HepG2 (cell line): ENCODE measurements around the gene RSAD1. TPM values are rescaled to one million over a fixed set of nuclear protein-coding genes. Genes with fewer than 3 reads are reported as not detected.

Source experiments
- ISL2 ChIP-seq: sonication (generic); formaldehyde crosslinking; IDR thresholded peaks from 2 replicates; pipeline ENCODE4 v1.5.0; 2020; ENCODE audit warnings: missing genetic modification reagents
- KAT8 ChIP-seq: IDR thresholded peaks from 2 replicates; pipeline ENCODE4 v1.6.1; 2016; ENCODE audit warnings: missing genetic modification reagents, missing compliant biosample characterization
- MTA1 ChIP-seq: sonication (generic); formaldehyde crosslinking; IDR thresholded peaks from 2 replicates; pipeline ENCODE4 v1.4.0; 2020; ENCODE audit warnings: missing genetic modification reagents, mild to moderate bottlenecking, borderline replicate concordance
- SNRNP70 ChIP-seq: fragments of 200-400 bp; formaldehyde crosslinking; IDR thresholded peaks from 2 replicates; pipeline ENCODE4 v1.6.1; 2017; ENCODE audit warnings: mild to moderate bottlenecking, low read depth, low read length, moderate library complexity
- SRY ChIP-seq: sonication (generic); formaldehyde crosslinking; IDR thresholded peaks from 2 replicates; pipeline ENCODE4 v1.8.0; 2022; ENCODE audit warnings: mild to moderate bottlenecking, missing genetic modification reagents
- ZKSCAN8 ChIP-seq: IDR thresholded peaks from 2 replicates; pipeline ENCODE4 v1.6.1; 2016; ENCODE audit warnings: borderline replicate concordance, missing genetic modification reagents, missing compliant biosample characterization
- ZNF451 ChIP-seq: sonication (generic); formaldehyde crosslinking; IDR thresholded peaks from 2 replicates; pipeline ENCODE4 v1.5.0; 2020; ENCODE audit warnings: mild to moderate bottlenecking, missing genetic modification reagents
- ZNF556 ChIP-seq: sonication (generic); formaldehyde crosslinking; IDR thresholded peaks from 2 replicates; pipeline ENCODE4 v1.4.0; 2020; ENCODE audit warnings: mild to moderate bottlenecking, missing genetic modification reagents, borderline replicate concordance
- polyA plus RNA-seq, 8 experiments: library from polyadenylated mRNA; depleted of rRNA in 3 of 8; stranded (reverse) in 7 of 8; unstranded in 1 of 8; fragments of >200 nt; fragmentation: Illumina TruSeq in 4 of 8; extraction: Trizol in 4 of 8; gene quantifications; 2 replicates each; pipeline versions ENCODE4 v1.2.1 to v1.2.3, GENCODE V29; 2011 to 2016; ENCODE audit warnings: low read depth in 4 of 8, missing spikeins in 1 of 8, mixed read lengths in 1 of 8; ENCODE audit not compliant: insufficient read depth in 1 of 8
- total RNA-seq, 5 experiments: library from RNA; depleted of rRNA; stranded (reverse); fragments of >200 nt; fragmentation: Illumina TruSeq; extraction: Trizol; gene quantifications; 2 replicates each; pipeline ENCODE4 v1.2.3, GENCODE V29; 2016; ENCODE audit warnings: low read depth in 1 of 5
- TF ChIP-seq, protein P1 (sequence below): IDR thresholded peaks from 2 replicates; pipeline ENCODE4 v1.4.0; 2020; ENCODE audit warnings: mild to moderate bottlenecking, missing genetic modification reagents
- TF ChIP-seq, protein P2 (sequence below): sonication (generic); formaldehyde crosslinking; IDR thresholded peaks from 2 replicates; pipeline ENCODE4 v1.4.0; 2020; ENCODE audit warnings: missing genetic modification reagents, borderline replicate concordance
- TF ChIP-seq, protein P3 (sequence below): sonication (generic); formaldehyde crosslinking; IDR thresholded peaks from 2 replicates; pipeline ENCODE4 v1.4.0; 2020; ENCODE audit warnings: missing genetic modification reagents
- TF ChIP-seq, protein P4 (sequence below): sonication (generic); formaldehyde crosslinking; conservative IDR thresholded peaks from 2 replicates; pipeline ENCODE4 v1.8.0; 2022; ENCODE audit warnings: missing genetic modification reagents
- TF ChIP-seq, protein P5 (sequence below): IDR thresholded peaks from 2 replicates; pipeline ENCODE4 v1.6.1; 2016; ENCODE audit warnings: mild to moderate bottlenecking
- TF ChIP-seq, protein P6 (sequence below): sonication (generic); formaldehyde crosslinking; IDR thresholded peaks from 2 replicates; pipeline ENCODE4; 2020; ENCODE audit warnings: missing genetic modification reagents, mild to moderate bottlenecking, borderline replicate concordance

The RSAD1 gene
- total and polyA plus RNA-seq, 2 of the 13 experiments (the other 11 are each of a cell fraction or from before 2014, with no cell fraction given) = 22.7 to 27.7 TPM

DNA sequence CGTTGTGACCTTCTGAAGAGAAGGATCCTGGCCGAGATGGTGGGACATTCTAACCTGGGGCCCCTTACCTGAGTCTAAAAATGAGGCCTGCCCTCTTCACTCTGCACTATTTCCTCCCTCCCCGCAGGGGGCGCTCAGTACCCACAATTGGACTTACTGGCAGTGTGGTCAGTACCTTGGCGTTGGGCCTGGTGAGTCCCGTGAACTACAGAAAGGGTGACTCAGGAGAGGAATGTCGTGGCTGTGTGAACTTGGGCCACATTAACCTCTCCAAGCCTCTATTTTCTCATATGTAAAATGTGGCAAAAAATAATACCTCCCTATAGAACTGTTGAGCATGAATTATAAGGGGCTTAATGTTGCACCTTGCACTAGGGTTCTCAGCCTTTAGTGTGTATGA, 3.9 kb downstream of the RSAD1 start (continued):
- TF ChIP-seq, protein P1, sequence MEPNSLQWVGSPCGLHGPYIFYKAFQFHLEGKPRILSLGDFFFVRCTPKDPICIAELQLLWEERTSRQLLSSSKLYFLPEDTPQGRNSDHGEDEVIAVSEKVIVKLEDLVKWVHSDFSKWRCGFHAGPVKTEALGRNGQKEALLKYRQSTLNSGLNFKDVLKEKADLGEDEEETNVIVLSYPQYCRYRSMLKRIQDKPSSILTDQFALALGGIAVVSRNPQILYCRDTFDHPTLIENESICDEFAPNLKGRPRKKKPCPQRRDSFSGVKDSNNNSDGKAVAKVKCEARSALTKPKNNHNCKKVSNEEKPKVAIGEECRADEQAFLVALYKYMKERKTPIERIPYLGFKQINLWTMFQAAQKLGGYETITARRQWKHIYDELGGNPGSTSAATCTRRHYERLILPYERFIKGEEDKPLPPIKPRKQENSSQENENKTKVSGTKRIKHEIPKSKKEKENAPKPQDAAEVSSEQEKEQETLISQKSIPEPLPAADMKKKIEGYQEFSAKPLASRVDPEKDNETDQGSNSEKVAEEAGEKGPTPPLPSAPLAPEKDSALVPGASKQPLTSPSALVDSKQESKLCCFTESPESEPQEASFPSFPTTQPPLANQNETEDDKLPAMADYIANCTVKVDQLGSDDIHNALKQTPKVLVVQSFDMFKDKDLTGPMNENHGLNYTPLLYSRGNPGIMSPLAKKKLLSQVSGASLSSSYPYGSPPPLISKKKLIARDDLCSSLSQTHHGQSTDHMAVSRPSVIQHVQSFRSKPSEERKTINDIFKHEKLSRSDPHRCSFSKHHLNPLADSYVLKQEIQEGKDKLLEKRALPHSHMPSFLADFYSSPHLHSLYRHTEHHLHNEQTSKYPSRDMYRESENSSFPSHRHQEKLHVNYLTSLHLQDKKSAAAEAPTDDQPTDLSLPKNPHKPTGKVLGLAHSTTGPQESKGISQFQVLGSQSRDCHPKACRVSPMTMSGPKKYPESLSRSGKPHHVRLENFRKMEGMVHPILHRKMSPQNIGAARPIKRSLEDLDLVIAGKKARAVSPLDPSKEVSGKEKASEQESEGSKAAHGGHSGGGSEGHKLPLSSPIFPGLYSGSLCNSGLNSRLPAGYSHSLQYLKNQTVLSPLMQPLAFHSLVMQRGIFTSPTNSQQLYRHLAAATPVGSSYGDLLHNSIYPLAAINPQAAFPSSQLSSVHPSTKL = peak; percentile 43; the same call in 1 of the 2 replicates
- TF ChIP-seq, protein P2, sequence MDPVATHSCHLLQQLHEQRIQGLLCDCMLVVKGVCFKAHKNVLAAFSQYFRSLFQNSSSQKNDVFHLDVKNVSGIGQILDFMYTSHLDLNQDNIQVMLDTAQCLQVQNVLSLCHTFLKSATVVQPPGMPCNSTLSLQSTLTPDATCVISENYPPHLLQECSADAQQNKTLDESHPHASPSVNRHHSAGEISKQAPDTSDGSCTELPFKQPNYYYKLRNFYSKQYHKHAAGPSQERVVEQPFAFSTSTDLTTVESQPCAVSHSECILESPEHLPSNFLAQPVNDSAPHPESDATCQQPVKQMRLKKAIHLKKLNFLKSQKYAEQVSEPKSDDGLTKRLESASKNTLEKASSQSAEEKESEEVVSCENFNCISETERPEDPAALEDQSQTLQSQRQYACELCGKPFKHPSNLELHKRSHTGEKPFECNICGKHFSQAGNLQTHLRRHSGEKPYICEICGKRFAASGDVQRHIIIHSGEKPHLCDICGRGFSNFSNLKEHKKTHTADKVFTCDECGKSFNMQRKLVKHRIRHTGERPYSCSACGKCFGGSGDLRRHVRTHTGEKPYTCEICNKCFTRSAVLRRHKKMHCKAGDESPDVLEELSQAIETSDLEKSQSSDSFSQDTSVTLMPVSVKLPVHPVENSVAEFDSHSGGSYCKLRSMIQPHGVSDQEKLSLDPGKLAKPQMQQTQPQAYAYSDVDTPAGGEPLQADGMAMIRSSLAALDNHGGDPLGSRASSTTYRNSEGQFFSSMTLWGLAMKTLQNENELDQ (CRISPR knock-in tag) = no peak
- TF ChIP-seq KAT8 = peak; percentile 61
- no peak for TF ChIP-seq SRY
- TF ChIP-seq ZNF451 = no peak
- TF ChIP-seq, protein P3, sequence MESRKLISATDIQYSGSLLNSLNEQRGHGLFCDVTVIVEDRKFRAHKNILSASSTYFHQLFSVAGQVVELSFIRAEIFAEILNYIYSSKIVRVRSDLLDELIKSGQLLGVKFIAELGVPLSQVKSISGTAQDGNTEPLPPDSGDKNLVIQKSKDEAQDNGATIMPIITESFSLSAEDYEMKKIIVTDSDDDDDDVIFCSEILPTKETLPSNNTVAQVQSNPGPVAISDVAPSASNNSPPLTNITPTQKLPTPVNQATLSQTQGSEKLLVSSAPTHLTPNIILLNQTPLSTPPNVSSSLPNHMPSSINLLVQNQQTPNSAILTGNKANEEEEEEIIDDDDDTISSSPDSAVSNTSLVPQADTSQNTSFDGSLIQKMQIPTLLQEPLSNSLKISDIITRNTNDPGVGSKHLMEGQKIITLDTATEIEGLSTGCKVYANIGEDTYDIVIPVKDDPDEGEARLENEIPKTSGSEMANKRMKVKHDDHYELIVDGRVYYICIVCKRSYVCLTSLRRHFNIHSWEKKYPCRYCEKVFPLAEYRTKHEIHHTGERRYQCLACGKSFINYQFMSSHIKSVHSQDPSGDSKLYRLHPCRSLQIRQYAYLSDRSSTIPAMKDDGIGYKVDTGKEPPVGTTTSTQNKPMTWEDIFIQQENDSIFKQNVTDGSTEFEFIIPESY (CRISPR knock-in tag) = peak; percentile 49; the same call in 1 of the 2 replicates
- TF ChIP-seq ZNF556 (CRISPR knock-in tag) = no peak
- 0 out of 2 replicates have a peak, but pooled peaks have one; percentile 27 for TF ChIP-seq ISL2 (CRISPR knock-in tag)
- TF ChIP-seq, protein P4, sequence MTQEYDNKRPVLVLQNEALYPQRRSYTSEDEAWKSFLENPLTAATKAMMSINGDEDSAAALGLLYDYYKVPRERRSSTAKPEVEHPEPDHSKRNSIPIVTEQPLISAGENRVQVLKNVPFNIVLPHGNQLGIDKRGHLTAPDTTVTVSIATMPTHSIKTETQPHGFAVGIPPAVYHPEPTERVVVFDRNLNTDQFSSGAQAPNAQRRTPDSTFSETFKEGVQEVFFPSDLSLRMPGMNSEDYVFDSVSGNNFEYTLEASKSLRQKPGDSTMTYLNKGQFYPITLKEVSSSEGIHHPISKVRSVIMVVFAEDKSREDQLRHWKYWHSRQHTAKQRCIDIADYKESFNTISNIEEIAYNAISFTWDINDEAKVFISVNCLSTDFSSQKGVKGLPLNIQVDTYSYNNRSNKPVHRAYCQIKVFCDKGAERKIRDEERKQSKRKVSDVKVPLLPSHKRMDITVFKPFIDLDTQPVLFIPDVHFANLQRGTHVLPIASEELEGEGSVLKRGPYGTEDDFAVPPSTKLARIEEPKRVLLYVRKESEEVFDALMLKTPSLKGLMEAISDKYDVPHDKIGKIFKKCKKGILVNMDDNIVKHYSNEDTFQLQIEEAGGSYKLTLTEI = no peak
- TF ChIP-seq SNRNP70 = no peak
- 0 out of 2 replicates have a peak, but pooled peaks have one; percentile 56 for TF ChIP-seq ZKSCAN8
- TF ChIP-seq, protein P5, sequence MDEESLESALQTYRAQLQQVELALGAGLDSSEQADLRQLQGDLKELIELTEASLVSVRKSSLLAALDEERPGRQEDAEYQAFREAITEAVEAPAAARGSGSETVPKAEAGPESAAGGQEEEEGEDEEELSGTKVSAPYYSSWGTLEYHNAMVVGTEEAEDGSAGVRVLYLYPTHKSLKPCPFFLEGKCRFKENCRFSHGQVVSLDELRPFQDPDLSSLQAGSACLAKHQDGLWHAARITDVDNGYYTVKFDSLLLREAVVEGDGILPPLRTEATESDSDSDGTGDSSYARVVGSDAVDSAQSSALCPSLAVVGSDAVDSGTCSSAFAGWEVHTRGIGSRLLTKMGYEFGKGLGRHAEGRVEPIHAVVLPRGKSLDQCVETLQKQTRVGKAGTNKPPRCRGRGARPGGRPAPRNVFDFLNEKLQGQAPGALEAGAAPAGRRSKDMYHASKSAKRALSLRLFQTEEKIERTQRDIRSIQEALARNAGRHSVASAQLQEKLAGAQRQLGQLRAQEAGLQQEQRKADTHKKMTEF (CRISPR knock-in tag) = peak; percentile 79
- TF ChIP-seq, protein P6, sequence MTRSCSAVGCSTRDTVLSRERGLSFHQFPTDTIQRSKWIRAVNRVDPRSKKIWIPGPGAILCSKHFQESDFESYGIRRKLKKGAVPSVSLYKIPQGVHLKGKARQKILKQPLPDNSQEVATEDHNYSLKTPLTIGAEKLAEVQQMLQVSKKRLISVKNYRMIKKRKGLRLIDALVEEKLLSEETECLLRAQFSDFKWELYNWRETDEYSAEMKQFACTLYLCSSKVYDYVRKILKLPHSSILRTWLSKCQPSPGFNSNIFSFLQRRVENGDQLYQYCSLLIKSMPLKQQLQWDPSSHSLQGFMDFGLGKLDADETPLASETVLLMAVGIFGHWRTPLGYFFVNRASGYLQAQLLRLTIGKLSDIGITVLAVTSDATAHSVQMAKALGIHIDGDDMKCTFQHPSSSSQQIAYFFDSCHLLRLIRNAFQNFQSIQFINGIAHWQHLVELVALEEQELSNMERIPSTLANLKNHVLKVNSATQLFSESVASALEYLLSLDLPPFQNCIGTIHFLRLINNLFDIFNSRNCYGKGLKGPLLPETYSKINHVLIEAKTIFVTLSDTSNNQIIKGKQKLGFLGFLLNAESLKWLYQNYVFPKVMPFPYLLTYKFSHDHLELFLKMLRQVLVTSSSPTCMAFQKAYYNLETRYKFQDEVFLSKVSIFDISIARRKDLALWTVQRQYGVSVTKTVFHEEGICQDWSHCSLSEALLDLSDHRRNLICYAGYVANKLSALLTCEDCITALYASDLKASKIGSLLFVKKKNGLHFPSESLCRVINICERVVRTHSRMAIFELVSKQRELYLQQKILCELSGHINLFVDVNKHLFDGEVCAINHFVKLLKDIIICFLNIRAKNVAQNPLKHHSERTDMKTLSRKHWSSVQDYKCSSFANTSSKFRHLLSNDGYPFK = no peak
- TF ChIP-seq MTA1 = no peak
